ENCODE measurements around the gene CFAP100.

The CFAP100 gene

GRCh38 chr3:126394179-126394976, at the start of gene CFAP100:
CFAP100 (plus strand) TSS chr3:126394909; CDS start chr3:126396001, 1,092 bp downstream.
- no peak for DNase-seq (ENCODE audit: low read depth)

GRCh38 chr3:126345231-126345630, 49.5 kb upstream of the CFAP100 start:
- DNase-seq (ENCODE audit: low read depth), result no peak

GRCh38 chr3:126345641-126346460, 48.9 kb upstream of the CFAP100 start:
- DNase-seq (ENCODE audit: low read depth), result no peak

GRCh38 chr3:126346466-126346865, 48.2 kb upstream of the CFAP100 start:
- no peak for DNase-seq (ENCODE audit: low read depth)

GRCh38 chr3:126347543-126348161, 47.1 kb upstream of the CFAP100 start:
- DNase-seq (ENCODE audit: low read depth), result no peak

GRCh38 chr3:126348308-126348920, 46.3 kb upstream of the CFAP100 start:
- no peak for DNase-seq (ENCODE audit: low read depth)

- no peak for DNase-seq (ENCODE audit: low read depth)
Measured at GRCh38 chr3:126349071-126349470, 45.6 kb upstream of the CFAP100 start.

- DNase-seq (ENCODE audit: low read depth), result no peak
Measured at GRCh38 chr3:126349611-126350501, 44.9 kb upstream of the CFAP100 start.

- no peak for DNase-seq (ENCODE audit: low read depth)
Measured at GRCh38 chr3:126350502-126351085, 44.1 kb upstream of the CFAP100 start.

- no peak for DNase-seq (ENCODE audit: low read depth)
Measured at GRCh38 chr3:126351086-126351770, 43.5 kb upstream of the CFAP100 start.

- DNase-seq (ENCODE audit: low read depth), result no peak
Measured at GRCh38 chr3:126351771-126352475, 42.8 kb upstream of the CFAP100 start.

- no peak for DNase-seq (ENCODE audit: low read depth)
Measured at GRCh38 chr3:126352476-126353454, 41.9 kb upstream of the CFAP100 start.

- DNase-seq (ENCODE audit: low read depth), result no peak
Measured at GRCh38 chr3:126353694-126354321, 40.9 kb upstream of the CFAP100 start.

- DNase-seq (ENCODE audit: low read depth), result no peak
Measured at GRCh38 chr3:126354776-126355175, 39.9 kb upstream of the CFAP100 start.

GRCh38 chr3:126355251-126355650, 39.5 kb upstream of the CFAP100 start:
- DNase-seq (ENCODE audit: low read depth), result no peak

- DNase-seq (ENCODE audit: low read depth), result no peak
Measured at GRCh38 chr3:126355777-126356372, 38.8 kb upstream of the CFAP100 start.

All from activated gamma-delta T cell treated with anti-CD3 and anti-CD28 coated beads, Interleukin-2, amount 50 U/mL, for 16 hours (primary cell).